ENCODE results near the gene ARHGAP10.

The ARHGAP10 gene

DNA sequence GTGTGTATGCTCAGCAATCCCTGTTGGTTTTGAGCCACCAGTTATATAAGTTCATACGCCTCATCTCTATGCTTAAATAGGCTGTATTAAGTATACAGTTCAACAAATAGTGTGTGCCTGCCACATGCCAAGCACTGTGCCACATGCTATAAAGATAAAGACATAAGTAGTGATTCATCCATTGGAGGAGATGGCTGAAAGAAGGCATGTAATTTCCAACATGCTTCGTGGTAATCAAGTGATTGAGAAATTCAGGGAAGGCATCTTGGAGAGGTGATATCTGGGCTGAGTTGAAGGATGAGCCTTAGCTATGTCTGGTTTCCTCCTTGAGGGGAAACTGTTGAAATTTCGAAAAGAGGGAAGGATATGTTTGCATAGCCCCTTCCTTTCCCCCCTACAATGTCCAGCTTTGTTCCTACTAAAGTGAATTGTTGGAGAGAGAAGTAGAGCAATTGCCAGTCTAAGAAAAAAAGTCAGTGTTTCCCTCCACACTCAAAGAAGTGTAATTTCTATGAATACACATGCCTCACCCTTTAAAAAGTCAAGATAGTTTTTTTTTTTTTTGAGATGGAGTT lies 96.5 kb downstream of the ARHGAP10 start:
- no peak for DNase-seq

DNA sequence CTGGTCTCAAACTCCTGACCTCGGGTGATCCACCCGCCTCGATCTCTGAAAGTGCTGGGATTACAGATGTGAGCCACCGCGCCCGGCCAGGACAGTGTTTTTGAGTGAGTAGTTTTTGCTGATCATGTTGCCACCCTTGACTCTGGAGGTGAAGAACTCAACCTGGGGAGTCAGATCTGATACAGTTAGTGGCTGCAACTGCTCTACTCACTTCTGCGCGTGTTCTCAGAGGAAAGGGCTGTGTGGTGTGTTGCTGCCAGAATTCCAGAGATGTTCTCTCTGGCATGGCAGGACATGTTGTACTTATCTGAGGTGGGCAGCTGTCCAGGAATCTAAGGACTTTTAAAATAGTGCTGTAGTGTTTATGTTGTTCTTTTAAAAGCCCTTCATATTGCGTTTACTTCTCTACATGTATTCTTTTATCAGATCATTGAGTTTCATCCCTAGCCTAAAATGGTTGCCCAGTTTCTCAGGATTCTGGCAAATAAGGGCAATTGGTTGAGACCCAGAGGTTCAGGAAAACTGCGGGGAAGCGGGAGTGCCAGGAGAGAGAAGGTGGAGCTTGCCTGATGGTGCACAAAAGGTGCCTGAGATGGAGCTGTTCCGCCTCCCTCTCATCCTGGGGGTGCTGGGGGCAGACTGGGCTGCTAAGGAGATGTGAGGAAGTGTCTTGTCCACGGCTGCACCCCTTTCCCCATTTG lies 97.7 kb downstream of the ARHGAP10 start:
- DNase-seq, result no peak

- no peak for DNase-seq
Observed at GRCh38 chr4:147830102-147830463, 98.2 kb downstream of the ARHGAP10 start.

- no peak for DNase-seq
Observed at GRCh38 chr4:147830987-147831386, 99.1 kb downstream of the ARHGAP10 start.

DNA sequence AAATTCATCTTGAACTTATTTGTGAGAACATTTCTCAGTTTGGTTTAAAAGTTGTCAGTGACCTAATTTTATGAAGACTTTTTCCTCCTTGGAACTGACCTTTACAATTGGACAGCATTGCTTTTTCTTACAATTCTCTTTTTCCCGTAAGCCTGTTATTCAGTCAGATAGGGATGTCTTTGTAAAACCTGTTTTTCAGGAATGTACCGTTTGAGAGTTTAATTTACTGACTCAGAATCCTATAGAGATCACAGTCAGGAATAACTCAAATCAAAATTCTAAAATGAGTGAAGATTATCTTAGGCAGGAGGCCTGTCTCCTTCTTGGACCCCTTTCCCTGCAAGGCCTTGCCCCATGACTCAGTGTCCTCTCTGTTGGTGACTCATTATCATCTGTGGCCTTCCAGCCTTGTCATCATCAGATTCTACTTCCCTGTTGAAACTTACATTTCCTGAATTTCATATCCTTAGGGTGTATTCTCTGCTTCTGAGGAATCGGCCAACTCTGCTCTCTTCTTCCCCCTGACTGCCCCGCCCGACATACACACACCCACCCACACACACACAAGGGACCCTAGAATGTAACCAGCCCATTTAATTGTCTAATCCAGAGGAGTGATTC lies 99.8 kb downstream of the ARHGAP10 start:
- DNase-seq, result no peak

- DNase-seq, result no peak
Observed at GRCh38 chr4:147833254-147833653, 101.4 kb downstream of the ARHGAP10 start.

DNA sequence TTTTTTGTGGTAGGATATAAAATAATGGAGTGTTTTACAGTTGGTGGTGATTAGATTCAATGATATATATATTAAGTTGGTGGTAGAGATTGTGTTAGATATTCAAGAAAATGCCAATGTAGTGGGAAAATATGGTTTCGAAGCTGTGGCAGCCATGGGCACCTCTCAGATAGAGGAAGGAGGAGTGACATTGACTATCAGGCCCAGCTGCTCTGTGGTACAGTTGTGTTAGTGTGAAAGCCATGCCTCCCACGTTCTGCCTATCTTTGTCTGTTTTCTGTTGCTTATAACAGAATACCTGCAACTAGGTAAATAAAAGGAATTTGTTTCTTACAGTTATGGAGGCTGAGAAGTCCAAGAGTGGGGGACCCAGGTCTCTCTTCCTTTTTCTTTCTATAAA lies 101.9 kb downstream of the ARHGAP10 start:
- DNase-seq, result no peak

DNA sequence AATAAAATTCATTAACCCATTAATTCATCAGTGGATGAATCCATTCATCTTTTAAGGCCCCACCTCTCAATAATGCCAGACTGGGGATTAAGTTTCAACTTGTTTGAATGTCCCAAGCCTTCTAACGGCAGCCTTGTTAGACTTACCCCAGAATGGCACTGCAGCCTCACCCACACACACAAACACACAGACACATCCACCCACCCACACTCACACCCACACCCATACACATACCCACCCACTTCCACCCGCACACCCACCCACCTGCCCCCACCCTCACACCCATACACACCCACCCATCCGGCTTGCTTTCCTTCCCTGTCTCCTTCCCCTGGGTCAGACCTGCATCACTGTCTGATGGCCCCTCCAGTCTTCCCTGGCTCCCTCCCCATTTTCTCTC lies 102.6 kb downstream of the ARHGAP10 start:
- DNase-seq, result no peak

DNA sequence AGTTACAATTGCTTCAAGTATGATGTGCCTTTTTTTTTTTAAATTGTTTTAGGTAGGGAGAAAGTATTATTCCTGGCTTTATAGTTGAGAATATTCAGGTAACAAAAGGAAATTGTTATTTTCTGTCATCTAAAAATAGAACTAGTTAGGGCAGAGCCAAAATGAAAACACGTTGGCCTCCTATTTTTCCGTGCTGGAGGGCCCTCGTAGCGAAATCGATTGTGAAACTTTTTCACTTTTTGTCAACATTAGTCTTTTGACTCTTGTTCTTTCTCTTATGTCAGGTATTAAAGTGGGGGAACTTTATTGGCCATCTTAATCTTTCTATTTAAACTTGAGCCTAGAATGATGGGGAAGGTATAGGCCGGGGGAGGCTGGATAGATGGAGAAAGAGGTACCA lies 104.9 kb downstream of the ARHGAP10 start:
- no peak for DNase-seq

- no peak for DNase-seq
Observed at GRCh38 chr4:147837435-147837834, 105.5 kb downstream of the ARHGAP10 start.

DNA sequence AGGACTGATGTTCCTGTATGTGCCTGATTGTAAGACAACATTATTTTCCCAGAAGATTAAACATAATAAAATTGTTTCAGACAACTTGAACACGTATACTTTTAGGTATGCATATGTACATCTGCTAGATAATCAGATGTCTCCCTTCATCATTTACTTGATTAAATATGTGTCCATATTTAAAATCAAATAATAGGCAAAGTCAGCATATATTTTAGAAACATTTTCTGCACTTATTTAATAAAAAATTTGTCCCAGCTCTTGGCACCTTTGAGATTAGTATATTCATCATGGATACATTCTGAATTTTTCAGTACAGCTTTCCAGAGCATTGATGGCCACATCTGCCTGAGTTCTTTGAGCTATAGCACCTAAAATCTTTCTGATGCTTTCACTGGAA lies 106.0 kb downstream of the ARHGAP10 start:
- DNase-seq, result no peak

DNA sequence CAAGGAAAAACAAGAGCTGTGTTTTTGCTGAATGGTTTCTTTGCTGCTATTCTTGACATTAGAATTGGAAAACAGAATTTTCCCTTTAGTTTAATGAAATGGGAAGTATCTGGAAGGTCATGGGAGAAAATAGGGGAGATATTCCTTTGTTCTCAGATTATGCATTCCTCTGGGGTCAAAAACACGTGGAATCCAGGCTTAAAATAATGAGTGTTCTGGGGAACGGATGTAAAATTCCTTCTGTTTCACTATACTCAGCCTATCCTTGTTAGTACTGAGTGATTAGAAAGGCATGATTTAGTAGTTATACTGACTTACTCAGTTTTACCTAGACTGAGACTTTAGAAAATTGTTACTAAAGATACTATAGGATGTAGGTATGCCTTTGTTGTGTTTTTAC lies 107.3 kb downstream of the ARHGAP10 start:
- no peak for DNase-seq

- DNase-seq, result no peak
Observed at GRCh38 chr4:147839663-147840062, 107.8 kb downstream of the ARHGAP10 start.

DNA sequence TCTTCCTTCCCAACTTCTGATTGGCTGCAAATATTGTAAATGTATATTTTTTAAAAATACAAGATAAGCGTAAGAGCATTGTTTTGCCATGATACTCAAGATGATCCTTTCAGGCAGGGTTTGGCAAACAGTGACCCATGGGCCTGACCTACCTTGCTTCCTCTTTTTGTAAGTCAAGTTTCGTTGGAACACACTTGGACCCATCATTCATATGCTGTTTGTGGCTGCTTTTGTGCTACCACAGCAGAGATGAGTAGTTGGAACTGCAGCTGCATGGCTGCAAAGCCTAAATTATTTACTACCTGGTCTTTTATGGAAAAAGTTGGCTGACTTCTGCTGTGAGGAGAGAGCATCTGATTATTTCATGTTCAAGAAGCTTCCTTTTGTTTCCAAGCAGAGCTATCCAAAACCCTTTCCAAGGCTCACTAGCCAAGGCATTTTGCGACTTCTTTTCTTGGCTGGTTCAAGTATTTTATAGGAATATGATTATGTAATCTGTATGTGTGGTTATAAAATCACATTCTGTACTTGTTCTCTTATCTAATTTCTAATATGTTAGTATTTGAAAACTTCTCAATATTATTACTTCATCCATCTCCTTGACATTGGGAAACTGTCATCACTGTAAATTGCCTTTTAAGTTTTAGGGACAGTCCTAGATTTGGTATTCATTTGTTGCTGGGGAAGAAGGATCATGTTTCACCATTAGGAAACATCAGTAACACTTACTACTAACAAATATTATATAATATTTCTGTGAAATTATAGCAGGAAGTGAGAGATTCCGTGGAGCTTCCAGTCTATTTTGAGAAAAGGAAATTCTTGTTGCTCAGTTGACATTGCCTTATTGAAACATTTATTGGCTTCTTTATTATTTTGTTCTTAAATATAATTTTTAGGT lies 109.2 kb downstream of the ARHGAP10 start:
- no peak for DNase-seq

GRCh38 chr4:147842573-147842972 lies 110.7 kb downstream of the ARHGAP10 start:
- no peak for DNase-seq

GRCh38 chr4:147843162-147843561 lies 111.3 kb downstream of the ARHGAP10 start:
- DNase-seq, result no peak

- DNase-seq, result peak; percentile 8
Observed at GRCh38 chr4:147844781-147845180, 112.9 kb downstream of the ARHGAP10 start.

DNA sequence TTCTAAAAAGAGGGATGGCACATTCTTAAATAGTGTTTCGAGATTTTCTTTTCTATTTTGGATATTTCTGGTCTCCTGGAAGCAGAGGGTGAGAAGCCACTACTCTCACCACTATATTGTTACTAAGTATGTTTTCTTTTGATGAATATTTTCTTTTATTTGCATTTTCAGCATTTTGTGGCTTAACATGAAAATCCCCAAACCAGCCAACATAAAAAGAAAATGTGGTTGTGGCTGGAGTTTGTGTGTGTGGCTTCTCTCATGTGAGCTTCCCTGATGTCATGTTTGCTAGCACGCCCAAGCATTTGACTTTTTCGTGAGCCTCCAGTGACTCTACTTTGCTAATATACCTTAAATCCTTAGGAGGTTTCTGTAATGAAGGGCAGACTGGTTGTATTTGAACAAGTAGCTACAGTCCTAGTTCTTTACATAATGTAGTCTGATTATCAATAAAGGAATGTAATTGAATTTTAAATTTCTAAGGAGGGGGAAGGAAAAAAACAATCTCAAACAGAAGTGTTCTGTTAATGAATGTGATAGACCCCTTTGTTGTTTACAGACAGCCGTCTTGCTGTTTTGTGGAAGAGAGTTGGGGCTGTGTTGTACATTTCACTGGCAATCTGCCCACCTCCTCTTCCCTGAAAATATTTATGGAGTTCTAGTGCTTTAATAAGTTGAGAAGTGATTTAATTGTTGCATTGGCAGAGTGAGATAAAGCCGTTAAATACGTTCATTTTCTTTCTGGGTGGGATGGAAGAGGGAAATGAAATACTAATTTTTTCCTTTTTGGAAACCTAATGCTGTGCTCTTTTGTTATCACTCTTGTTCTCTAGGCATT lies 114.6 kb downstream of the ARHGAP10 start:
- no peak for DNase-seq

GRCh38 chr4:147847751-147848590 lies 116.1 kb downstream of the ARHGAP10 start:
- no peak for DNase-seq

GRCh38 chr4:147848634-147849033 lies 116.7 kb downstream of the ARHGAP10 start:
- no peak for DNase-seq

- DNase-seq, result no peak
Observed at GRCh38 chr4:147851135-147851534, 119.2 kb downstream of the ARHGAP10 start.

GRCh38 chr4:147853706-147854105 lies 121.8 kb downstream of the ARHGAP10 start:
- no peak for DNase-seq

Data from retina (tissue), 1 donor.